Fibroblast of the aortic adventitia (primary cell): ENCODE measurements around the gene CCR5AS.
A peak's percentile ranks its signal among the peaks of the same experiment; 100 is the strongest.

Experiments
- DNase-seq: peaks from one replicate; pipeline ENCODE4 v3.0.0-alpha.2; 2010; ENCODE audit warnings: low read depth
- H3K4me3 ChIP-seq: 2 replicates; pipeline ENCODE4 v1.5.1; 2011; ENCODE audit warnings: low read depth, mild to moderate bottlenecking, control low read depth, low read length, moderate library complexity
- CTCF ChIP-seq: IDR thresholded peaks from 2 replicates; pipeline ENCODE4 v1.5.1; 2011; ENCODE audit warnings: mild to moderate bottlenecking, low read length, control low read depth, inconsistent platforms; ENCODE audit not compliant: insufficient read depth

CCR5AS gene

GRCh38 chr3:46401579-46401978, 5.3 kb downstream of the CCR5AS start:
- no peak for DNase-seq
- H3K4me3 ChIP-seq = no peak overlapping the region
- no peak for TF ChIP-seq CTCF

- H3K4me3 ChIP-seq = no peak overlapping the region
- no peak for DNase-seq
- no peak for TF ChIP-seq CTCF
Measured at GRCh38 chr3:46400846-46401245, 6.0 kb downstream of the CCR5AS start.

GRCh38 chr3:46400000-46400734, 6.7 kb downstream of the CCR5AS start:
- peak; percentile 70 for DNase-seq
- TF ChIP-seq CTCF = no peak
- no peak overlapping the region for H3K4me3 ChIP-seq

GRCh38 chr3:46399557-46399956, 7.3 kb downstream of the CCR5AS start:
- TF ChIP-seq CTCF = no peak
- no peak overlapping the region for H3K4me3 ChIP-seq
- DNase-seq = no peak

DNA sequence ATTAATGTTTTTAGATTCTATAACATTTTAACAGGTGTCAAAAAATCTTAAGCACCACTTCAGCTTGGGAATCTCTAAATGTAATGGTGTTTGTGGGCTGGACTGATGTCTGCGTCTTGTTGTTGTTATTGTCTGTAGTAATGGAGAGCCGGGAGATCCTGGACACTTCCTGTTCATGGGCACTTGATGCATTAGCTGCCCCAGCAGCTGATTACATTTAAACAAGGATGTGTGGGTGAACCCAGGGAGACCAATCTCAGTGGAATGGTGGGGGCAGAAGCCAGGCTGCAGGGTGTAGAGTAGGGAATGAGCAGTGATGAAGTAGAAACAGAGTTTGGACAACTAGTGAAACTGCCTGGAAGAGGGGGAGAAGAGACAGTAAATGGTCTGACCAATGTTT, 7.8 kb downstream of the CCR5AS start:
- DNase-seq = no peak
- no peak overlapping the region for H3K4me3 ChIP-seq
- no peak for TF ChIP-seq CTCF

DNA sequence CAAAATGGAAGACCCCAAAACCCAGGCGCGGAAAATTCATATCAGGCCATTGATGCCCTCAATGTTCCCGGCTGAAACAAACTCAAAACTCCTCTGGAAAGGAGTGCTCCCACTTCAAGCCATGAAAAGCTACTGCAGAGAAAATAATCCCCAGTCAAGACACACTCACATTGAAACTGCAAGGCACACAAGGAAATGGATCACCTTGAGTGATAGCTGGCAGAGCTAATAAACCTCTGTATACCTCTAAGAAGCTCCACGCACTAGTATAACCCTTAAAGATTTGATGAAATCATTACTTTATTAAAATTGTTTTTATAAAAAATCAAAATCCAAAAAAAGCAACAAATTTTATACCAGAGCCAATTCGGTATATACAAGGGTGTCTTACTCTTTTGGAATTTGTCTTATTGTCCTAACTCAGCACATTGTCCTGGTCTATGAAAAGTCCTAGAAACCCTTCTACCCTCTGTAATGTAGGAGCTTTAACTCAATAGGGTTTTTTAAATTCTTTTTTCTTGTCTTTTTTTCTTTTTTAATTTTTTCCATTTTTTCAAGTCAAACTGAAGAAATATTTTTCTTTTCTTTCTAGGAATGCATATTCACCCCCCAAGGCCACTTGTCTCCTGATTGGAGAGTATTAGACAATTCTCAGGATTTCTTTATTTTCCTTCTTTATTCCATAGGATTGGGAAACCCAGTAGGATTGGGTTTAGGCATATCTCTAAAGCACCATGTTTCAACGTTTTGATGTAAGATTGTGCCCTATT, 8.5 kb downstream of the CCR5AS start:
- TF ChIP-seq CTCF = no peak
- no peak for DNase-seq

GRCh38 chr3:46397111-46397510, 9.8 kb downstream of the CCR5AS start:
- TF ChIP-seq CTCF = no peak
- no peak overlapping the region for H3K4me3 ChIP-seq
- DNase-seq = no peak

More for the DNA sequence above, 8.5 kb downstream of the CCR5AS start:
- no peak overlapping the region for H3K4me3 ChIP-seq
